Lung (tissue), 12 donors: ENCODE measurements around the gene NPL. TPM values are rescaled to one million over a fixed set of nuclear protein-coding genes. Genes with fewer than 3 reads are reported as not detected.

Source experiments
- ATAC-seq: fragments of 200-7000 bp; cut with Tn5 transposase; one replicate; pipeline ENCODE4 v1.9.1; 2020; ENCODE audit warnings: moderate number of reproducible peaks; ENCODE audit not compliant: insufficient read depth, low FRiP score
- DNase-seq, 3 donors: peaks; one replicate each; pipeline ENCODE4 v3.0.0-alpha.2; 2013 to 2017
- H3K27ac ChIP-seq, 2 donors: one replicate each; pipeline ENCODE4 v1.5.1; 2013; ENCODE audit warnings: mild to moderate bottlenecking in 2 of 2, moderate library complexity in 2 of 2, control low read depth in 1 of 2, inconsistent platforms in 1 of 2, low read depth in 1 of 2, low read length in 1 of 2
- H3K27me3 ChIP-seq, 3 donors: one replicate each; pipeline ENCODE4 v1.5.1; 2013; ENCODE audit warnings: low read length in 2 of 3; ENCODE audit not compliant: control insufficient read depth in 3 of 3, insufficient read depth in 3 of 3
- H3K36me3 ChIP-seq, 4 donors: one replicate each; pipeline ENCODE4 v1.5.1; 2013; ENCODE audit warnings: low read length in 4 of 4, mild to moderate bottlenecking in 1 of 4, moderate library complexity in 1 of 4; ENCODE audit not compliant: control insufficient read depth in 4 of 4, insufficient read depth in 4 of 4
- H3K4me1 ChIP-seq, 5 donors: one replicate each; pipeline ENCODE4 v1.5.1; 2013; ENCODE audit warnings: low read length in 5 of 5, mild to moderate bottlenecking in 2 of 5, moderate library complexity in 1 of 5; ENCODE audit not compliant: control insufficient read depth in 5 of 5, insufficient read depth in 5 of 5
- H3K4me3 ChIP-seq: one replicate; pipeline ENCODE4 v1.5.1; 2013; ENCODE audit warnings: mild to moderate bottlenecking, control low read depth, moderate library complexity
- H3K9ac ChIP-seq, 2 donors: one replicate each; pipeline ENCODE4 v1.5.1; 2013; ENCODE audit warnings: low read length in 2 of 2, control low read depth in 1 of 2; ENCODE audit not compliant: insufficient read depth in 1 of 2
- H3K9me3 ChIP-seq, 4 donors: one replicate each; pipeline ENCODE4 v1.5.1; 2013; ENCODE audit warnings: low read length in 3 of 4, mild to moderate bottlenecking in 1 of 4, moderate library complexity in 1 of 4; ENCODE audit not compliant: control insufficient read depth in 4 of 4, insufficient read depth in 3 of 4
- CTCF ChIP-seq: IDR thresholded peaks from 2 replicates; pipeline ENCODE4 v1.5.1; 2012; ENCODE audit warnings: mild to moderate bottlenecking; ENCODE audit errors: control extremely low read depth, extremely low read depth
- WGBS, 2 donors: extraction: QIAGEN DNeasy Blood & Tissue Kit; methylation state at CpG; one replicate each; pipeline ENCODE4 v1.1.7; 2013; 5-methylcytosine and 5-hydroxymethylcytosine counted together
- polyA plus RNA-seq, 2 donors: library from polyadenylated mRNA; stranded (reverse); fragments of 200-250 nt; gene quantifications; one replicate each; pipeline ENCODE4 v1.2.1, GENCODE V29; 2013
- total RNA-seq, 2 donors: library from RNA; depleted of rRNA in 1 of 2; stranded (reverse); fragments of >200 nt in 1 of 2; gene quantifications; one replicate each; pipeline ENCODE4 v1.2.1, GENCODE V29; 2014 to 2021
- donor health status: control.
- donor health status: control.
- donor health status: Bipolar disorder and iron deficiency.
- donor health status: healthy.
- donor health status: DM: yes; HTN: yes; CAD: no.

The NPL gene
- total and polyA plus RNA-seq, 4 donors: 31.9 to 116 (median 57.3) TPM

GRCh38 chr1:182755632-182756031, 33.9 kb upstream of the NPL start:
- H3K27ac ChIP-seq: no peak overlapping the region
- ATAC-seq (no peak), DNase-seq (no peak)
- no peaks in the 10 kb centered on the region for H3K36me3 ChIP-seq
- no peaks in the 10 kb centered on the region for H3K9me3 ChIP-seq
- no peaks in the 10 kb centered on the region for H3K4me1 ChIP-seq
- H3K9ac ChIP-seq: no peak overlapping the region
- no peak for TF ChIP-seq CTCF
- H3K4me3 ChIP-seq: no peak overlapping the region
- H3K27me3 ChIP-seq: no peaks in the 10 kb centered on the region

- no peaks in the 10 kb centered on the region for H3K4me1 ChIP-seq
- ATAC-seq (no peak), DNase-seq (no peak)
- H3K27ac ChIP-seq: no peak overlapping the region
- H3K27me3 ChIP-seq: no peaks in the 10 kb centered on the region
- no peak overlapping the region for H3K9ac ChIP-seq
- no peak for TF ChIP-seq CTCF
- peaks cover 0 to 2% (median 0%) of the 10 kb centered on the region in 4 donors for H3K9me3 ChIP-seq
- no peaks in the 10 kb centered on the region for H3K36me3 ChIP-seq
- H3K4me3 ChIP-seq: no peak overlapping the region
These were observed 33.1 kb upstream of the NPL start for GRCh38 chr1:182756423-182756822.

GRCh38 chr1:182761396-182762395, 27.9 kb upstream of the NPL start:
- ATAC-seq: no peak
- Histone ChIP-seq H3K27ac (no peak overlapping the region), H3K4me1 (no peaks in the 10 kb centered on the region), H3K4me3 (no peak overlapping the region), H3K9ac (no peak overlapping the region), H3K36me3 (no peaks in the 10 kb centered on the region), H3K27me3 (no peaks in the 10 kb centered on the region), H3K9me3 (peaks cover 0 to 3% (median 0%) of the 10 kb centered on the region in 4 donors)
- DNase-seq: no peak
- no peak for TF ChIP-seq CTCF
- whole genome bisulfite sequencing, 2 donors: 92 to 93% methylated on average over 4 of the region's 4 CpGs
